ENCODE results near the gene EDC4.

DNA sequence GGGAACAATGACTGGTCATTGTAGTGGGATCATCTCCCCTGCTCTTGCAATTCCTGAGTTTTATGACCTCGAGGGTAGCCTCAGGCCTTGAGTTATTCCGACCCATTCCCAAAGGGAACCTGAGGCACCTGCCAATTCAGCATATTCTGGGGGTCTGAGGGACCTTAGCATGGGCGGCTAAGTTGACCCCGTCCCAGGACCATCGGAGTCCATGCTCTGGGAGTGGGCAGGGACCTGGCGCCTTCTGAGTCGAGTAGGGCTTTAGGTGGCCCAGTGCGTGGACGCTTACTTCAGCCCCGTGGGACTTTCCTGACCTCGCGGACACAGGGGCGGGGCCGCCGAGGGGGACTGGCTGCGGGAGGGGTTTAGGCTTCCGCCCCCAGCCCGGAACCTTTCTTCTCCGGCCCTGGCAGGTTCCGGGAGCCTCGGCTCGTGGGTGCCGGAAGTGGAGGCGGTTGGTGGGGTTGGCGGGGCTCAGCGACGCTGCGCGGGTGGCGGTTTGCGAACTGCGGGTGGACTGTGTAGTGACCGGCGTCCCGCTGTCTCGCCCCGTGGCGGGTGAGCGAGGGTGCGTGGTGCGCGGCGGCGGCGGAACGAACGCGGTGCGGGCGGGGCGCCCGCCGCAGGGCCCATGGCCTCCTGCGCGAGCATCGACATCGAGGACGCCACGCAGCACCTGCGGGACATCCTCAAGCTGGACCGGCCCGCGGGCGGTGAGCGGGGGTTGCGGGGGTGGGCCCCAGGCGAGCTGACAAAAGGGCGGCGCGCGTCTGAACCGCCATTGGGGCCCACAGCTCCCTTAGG is at the start of gene EDC4:
- TF ChIP-seq GABPA (IDR thresholded peaks at IDR 0.05; ENCODE audit: low read depth) = peak; percentile 97
- TF ChIP-seq POLR2AphosphoS5 (IDR thresholded peaks at IDR 0.05; ENCODE audit: low read depth) = peak; percentile 77
